ENCODE data around the gene PFDN4.

PFDN4 gene, protein sequence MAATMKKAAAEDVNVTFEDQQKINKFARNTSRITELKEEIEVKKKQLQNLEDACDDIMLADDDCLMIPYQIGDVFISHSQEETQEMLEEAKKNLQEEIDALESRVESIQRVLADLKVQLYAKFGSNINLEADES

DNA sequence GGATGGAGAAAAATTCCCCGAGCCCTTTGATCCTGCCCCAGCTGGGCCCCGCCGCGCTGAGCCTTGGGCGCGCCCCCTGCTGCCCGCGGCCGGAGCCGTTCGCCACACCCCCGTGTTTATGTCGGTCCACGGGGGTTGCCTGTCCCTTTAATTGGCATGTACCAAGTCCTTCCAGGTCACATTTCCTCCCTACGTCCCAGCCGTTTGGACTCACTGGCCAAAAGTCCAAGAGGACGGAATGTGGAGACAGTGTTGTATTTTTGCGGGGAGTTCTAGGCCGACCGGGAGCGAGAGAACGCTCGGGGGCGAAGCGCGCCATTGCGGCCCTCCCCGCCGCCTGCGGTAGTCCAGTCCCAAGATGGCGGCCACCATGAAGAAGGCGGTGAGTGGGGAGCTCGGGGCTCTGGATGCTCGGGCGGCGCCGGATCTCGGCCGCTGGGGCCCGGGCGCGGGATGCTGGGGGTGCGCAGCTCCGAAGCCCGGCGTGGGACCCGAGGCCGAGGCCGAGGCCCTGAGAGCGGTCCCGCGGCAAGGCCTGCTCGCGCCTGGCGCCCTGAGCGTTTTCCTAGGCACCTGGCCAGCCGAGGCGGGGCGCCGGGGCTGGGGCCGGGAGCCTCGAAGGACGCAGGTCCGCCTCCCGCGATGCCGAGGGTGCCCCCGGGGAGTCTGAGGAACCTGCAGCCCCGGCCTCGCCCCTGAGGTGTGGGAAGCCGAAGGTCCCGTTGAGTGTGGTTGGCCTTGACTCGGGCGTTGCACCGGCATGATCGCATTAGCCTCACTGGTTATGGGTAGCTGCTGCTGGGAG, at the start of gene PFDN4:
TSS of gene PFDN4 (plus strand) at position 345 of the 805 bp plus-strand sequence. CDS start at position 359, 14 bp downstream.
- FAIRE-seq: no peak

DNA sequence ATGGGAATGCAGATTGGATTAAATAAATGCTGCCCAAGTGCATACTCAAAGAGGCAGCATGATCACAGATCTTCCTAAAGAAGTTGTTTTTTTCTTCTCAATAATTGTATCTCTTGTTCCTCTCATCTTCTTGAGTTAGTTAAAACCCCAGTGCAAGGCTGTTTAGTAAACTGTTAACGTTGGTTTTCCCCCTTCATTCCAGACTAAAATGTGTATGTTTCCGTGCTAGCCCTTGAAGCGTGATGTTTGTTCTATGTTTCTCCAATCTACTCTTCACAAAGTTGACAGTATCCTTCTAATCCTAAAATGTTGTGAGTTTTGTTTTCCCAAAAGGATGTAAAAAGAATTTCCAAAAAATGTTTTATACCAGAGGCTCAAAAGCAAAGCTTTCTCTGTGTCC, 49.7 kb upstream of the PFDN4 start:
- FAIRE-seq: no peak

DNA sequence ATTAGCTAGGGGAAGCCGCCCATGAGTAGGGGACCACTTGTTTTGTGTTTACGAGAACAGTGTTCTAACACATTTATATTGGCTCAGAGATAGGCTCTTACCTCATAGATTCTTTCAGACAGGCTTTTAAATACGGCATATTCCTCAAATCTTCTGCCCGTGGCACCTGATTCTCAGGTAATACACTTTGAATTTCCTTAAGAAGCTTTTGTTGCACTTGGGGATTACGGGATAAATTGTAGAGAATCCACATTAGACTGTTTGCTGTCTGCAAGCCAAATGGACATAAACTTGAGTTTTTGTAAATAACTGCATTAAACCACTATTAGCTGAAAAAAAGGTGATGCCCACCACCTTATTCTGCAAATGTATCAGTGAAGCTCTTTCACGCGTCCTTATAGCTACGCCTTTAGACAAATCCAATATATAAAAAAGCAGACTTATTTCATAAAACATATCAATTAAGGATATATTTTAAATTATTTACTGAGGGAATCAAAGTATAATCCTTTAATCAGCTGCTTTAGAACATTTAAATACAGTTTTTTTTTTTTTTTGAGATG, 49.0 kb upstream of the PFDN4 start:
- no peak for FAIRE-seq

DNA sequence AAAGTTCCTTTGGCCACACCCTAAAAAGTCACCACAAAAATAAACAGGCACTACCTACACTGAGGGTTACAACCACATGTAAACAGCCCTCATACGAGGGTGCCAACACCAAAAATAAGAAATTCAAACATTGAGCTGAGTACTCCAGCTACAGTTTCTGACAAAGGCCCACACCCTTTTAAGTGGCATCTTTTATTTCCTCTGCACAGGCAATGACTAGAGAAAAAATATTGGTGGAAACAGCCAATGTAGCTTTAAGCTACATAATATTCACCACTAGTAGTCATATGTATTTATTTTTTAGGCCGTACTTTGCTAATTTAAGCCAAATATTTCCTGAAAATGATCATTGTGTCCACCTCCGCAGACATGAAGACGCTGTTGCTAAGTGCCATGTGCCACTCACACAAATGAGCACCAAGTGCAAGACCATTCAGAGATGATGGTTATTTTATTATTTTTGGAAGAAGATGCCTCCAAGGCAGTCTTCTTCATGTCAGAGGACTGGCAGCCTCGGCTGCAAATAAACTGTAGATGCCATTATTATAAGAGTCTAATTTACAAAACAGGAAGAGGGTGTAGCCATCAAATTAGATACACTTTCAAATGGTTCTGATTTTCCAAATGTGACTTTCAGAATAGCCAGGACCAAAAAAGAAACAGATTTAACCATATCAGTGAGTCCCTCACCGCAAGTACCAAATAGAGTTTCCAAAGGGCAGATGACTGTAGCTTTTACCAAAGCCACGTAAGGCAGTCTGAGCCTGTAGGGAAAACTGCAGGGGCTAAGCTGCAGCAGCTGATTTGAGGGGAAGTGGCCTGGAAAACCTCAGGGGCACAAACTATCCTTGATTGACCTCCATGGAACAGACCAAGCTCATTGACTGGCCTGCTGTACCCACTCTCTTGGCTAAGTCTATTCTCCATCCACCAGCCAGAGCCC, 47.6 kb upstream of the PFDN4 start:
- no peak for FAIRE-seq

DNA sequence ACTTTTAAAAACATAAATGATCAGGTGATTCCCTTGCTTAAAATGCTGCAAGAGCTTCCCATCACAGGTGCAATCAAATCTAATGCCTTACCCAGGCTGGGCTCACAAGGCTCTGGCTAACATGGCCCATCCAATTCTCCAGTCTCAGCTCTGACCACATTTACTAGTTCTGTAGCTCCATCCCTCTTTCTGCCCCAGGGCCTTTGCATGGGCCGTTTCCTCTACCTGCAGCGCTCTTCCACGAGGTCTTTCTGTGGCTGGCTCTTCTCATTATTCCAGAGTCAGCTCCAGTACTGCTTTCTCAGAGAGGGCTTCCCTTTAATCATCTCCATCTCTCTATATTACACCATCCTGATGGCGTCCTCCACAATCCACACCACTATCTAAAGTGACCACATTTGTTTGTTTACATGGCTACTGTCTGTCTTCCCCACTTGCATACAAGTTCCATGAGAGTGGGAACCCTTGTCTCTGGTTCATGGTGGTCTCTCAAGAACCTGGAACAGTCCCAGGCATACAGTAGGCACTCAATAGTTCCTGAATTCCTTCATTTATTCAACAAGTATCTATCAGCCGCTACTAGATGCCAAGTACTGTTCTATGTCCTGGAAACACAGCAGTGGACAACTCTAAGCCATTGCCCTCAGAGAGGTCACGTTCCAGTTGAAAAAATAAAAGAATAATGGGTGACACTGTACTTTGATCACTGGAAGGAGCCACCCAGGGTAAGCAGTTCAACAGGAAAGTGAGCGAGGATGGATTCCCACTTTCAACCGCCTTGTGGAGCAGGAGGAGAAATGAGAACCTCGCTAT, 46.7 kb upstream of the PFDN4 start:
- no peak for FAIRE-seq

DNA sequence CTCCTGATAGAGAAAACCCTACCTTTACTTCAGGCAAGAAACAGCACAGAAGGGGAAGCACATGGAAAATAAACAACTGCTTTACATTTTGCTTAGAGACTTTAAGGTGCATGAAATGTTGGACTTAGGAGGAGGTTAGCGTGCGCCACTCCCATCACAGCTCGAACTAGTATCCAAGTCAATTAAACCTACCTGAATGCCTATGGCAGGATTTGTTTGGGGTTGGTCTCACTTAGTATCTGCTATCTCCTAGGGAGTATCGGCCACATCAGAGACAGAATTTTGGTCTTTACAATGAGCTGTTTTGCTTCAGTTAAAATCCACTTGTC, 46.1 kb upstream of the PFDN4 start:
- no peak for FAIRE-seq

DNA sequence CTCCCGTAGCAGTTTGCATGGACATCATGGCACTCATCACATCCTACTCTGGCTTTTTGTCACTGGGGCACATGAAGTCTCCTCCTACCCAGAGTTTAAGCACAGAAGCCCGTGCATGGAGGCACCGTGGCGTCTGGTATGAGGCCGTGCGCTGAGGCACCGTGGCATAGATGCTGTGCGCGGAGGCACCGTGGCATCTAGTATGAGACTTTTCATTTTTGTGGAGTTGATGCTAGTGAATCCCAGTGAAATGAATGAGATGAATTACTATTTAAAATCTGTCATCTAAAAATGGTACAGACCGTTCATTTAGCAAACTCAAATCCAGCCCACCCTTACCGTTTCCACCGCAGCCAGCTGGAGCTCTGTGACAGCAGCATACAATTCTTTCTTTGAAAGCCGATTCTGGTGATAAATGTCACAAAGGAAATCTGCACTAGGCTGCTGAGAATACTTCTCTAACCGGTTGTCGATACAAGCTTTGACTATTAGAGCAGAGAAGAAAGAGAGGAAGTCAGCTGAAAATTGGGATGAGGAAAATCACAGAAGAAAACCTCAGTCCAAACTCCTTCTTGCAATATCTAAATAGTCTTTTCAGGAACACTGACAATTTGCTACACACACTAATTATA, 45.4 kb upstream of the PFDN4 start:
- FAIRE-seq: no peak

DNA sequence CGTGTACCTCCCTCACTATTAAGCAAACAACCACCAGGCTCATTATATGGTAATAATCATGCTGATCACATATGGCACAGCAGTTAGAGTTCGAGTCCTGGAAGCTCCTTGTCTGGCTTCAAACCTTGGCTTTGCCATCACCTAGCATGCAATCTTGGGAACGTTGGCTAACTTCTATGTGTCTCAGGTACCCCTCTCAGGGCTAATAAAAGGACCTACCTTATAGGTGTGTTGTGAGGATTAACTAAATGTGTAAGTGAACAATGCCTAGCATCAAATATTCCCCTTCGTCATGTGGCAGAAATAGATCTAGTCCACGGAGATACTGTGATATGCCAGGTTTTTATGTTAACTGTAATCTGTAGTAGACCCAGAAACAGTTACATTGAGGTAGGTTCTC, 44.5 kb upstream of the PFDN4 start:
- FAIRE-seq: no peak

DNA sequence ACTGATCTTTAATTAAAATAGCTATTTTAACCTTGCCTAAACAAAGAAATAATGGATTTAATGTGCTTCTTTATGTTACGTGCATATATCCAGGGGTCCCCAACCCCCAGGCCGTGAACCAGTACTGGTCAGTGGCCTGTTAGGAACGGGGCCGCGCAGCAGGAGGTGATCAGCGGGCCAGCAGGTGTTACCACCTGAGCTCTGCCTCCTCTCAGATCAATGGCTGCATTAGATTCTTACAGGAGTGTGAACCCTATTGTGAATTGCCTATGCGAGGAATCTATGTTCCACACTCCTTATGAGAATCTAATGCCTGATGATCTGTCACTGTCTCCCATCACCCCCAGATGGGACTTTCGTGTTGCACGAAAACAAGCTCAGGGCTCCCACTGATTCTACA, 42.9 kb upstream of the PFDN4 start:
- no peak for FAIRE-seq

DNA sequence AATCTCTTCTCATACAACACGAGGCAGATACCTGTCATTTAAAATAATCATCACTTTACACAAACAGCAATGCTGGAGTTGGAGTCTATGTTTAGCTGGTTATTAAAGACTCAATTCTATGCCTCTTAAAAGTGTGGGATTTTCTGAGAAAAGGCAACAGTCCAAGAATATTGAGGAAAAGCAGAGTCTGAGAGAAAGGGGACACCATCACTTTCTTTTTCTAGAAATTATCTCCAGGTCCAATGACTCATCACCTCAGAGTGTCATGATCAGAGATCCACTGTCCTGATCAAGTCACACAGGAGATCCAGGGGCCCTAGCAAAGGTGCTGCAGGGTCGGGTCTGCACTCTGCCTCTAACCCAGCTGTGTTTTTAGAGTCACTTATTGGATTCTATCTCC, 42.1 kb upstream of the PFDN4 start:
- FAIRE-seq: no peak

DNA sequence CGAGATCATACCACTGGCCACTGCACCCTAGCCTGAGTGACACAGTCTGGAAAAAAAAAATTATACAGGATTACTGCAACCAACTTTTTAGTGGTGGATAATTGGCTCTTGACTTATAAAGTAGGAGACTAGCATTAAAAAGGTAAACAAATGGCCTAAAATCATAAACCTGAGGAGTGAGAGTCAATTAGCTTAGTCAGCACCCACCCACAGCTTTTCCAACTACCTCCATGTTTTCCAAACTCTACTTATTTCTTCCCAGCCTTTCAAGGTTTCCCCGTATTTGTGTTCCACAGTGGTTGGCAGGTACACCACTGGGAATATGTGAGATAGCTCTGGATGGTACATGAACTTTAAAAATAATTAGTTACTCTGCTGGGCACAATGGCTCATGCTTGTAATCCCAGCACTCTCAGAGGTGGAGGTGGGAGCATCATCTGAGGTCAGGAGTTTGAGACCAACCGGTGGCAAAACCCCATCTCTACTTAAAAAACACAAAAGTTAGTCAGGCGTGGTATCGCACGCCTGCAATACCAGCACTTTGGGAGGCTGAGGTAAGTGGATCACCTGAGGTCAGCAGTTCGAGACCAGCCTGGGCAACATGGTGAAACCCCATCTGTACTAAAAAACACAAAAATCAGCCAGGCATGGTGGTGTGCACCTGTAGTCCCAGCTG, 40.8 kb upstream of the PFDN4 start:
- FAIRE-seq: no peak

DNA sequence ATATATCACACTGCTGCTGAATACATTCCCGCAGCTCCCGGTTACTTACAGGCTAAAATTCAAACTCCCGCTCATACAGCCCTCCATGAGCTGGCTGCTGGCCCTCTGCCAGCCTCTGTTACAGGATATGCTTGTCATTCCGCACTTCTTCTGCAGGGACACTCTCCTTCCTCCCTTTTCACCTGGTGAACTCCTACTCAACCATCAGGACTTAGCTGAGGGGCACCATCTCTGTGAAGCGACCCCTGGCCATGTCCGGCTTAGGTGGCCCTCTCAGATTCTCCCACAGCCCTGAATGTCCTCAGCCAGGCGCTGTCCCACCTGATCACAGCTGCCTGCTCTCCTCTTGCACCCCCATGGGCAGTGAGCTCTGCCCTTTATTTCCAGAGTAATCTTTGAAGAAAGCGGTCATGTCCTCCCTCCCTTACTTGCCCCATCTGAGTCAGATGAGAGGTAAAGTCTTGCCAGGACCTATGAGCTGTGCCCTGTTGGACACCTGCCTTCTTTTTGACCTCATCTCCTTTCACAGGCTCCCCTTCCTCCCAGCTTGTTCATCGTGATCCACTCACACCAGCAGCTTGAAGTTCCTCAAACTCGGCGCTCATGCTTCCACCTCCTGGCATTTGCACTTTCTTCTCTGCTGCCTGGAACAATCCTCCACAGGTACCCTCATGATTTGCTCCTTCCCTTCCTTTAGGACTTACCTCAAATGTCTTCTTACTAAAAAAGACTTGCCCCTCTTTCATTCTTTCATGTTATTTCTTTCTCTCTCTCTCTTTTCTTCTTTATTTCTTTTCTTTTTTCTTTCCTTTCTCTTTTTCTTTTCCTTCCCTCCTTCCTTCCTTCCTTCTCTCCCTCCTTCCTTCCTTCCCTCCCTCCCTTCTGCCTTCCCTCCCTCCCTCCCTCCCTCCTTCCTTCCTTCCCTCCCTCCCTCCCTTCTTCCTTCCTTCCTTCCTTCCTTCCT, 39.7 kb upstream of the PFDN4 start:
- no peak for FAIRE-seq

DNA sequence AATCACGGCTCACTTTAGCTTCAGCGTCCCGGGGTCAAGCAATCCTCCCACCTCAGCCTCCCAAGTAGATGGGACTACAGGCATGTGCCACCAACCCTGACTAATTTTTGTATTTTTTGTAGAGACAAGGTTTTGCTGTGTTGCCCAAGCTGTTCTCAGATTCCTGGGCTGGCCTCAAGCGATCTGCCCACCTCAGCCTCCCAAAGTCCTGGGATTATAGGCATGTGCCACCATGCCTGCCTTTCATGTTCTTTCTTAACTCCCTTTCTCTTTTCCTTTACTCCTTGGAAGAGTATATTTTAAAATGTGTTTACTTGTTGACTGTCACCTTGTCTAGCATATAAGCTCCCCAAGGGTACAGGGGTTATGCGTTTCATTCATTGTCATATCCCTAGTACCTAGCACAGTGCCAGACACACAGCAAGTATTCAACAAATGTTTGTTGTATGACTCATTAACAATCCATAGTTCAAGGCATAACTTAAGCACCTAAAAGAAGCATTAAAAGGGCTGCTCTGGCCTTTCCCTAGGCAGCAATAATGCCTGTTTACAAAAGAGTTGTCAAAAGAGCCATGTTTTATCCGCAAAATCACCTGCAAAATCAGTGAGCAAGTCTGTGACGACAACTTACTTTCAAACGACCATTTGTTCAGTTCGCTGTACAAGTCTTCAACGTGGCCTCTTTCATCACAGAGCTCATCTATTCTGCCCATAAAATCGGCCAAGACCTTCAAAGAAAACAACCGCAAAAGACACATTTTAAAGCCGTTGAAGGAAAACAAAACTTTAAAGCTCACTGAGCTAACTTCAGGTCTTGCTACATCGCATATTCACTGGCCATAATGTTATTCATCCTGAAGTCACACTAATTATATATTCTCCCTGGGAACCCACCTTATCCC, 38.7 kb upstream of the PFDN4 start:
- no peak for FAIRE-seq

DNA sequence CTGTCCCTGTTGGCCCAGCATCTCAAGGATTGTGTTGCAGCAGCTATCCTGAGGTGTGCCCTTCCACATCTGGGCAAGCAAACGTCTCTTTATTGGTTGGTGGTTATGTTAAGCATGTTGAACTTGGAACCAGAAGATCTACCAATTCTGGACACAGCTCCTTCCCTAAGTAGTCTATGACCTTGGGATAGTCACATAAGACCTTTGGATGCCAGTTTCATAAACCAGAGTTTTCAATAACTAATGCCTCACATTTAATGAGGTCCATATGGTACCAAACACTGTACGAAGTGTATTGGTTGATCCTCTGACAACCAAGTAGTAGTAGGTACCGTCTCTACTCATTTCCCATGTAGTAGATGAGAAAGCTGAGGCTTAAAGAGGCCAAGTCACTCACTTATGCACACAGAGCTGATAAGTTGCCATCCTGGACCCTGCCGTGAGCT, 37.8 kb upstream of the PFDN4 start:
- FAIRE-seq: no peak

DNA sequence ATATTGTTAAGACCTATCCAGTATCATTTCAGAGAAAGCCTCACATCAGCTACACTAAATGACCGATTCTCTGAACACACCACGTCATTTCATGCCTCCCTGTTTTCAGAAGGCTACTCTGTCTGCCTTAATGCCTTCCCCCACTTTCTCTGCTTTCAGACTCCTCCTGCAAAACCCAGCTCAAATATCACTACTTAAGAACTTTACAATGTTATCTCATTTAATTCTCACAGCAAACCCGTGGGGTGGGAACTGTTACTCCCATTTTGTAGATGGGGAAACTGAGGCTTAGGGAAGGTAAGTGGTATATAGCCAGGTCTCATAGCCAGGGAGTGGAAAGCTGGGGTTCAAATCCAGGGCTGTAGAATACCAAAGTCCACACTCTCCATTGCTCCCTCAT, 36.9 kb upstream of the PFDN4 start:
- no peak for FAIRE-seq

DNA sequence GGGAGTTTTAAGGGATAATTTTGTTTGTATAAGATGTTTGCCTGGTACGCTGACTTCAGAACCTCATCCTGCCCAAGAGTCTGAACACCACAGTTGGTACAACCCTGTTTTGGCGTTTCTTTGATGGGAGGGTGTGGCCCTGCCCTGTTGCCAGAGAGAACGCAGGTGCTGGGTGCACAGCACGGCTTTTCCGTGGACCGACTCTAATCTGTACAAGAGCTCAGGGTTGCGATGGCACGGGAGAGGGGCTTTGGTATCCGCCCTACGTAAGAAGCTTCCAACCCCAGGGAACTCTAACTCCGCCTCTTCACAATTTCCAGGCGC, 35.4 kb upstream of the PFDN4 start:
- FAIRE-seq: no peak

DNA sequence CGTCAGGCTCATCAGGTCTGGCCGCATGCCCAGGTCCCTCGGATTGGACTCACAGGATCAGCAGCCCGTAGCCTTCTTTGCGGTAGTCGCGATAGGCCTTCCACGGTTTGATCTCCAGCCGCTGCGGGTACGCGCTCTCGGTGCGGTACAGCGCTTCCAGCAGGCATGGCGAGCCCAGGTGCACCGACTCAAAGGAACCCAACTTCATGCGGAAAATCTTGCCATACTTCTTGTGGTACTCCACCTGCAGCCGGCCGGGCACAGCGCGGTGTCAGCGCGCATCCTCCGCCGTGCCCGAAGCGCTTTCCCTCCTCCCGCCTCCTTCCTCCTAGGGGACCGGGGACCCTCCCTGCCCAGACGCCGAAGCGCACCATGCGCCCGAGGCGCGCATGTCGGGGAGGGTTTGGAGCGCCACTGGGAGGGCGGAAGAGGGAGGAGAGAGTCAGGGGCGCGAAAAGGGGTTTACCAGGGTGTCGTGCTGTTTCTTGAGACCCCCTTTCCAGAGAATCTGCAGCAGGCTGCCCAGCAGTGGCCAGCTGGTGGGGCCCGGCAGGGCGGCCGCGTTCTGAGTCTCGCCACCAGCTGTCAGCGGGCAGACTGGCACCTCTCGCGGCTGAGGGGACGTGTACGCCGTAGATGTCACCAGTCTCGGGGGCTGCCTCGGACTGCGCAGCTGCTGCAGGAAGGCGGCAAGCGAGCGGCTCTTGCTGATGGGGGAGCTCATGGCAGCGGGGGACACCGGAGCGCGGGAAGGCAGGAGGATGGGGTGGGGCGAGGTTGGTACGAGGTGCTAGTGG, 34.8 kb upstream of the PFDN4 start:
- FAIRE-seq: no peak
